Activated T-cell treated with anti-CD3 and anti-CD28 coated beads, Interleukin-2, amount 50 U/mL, for 72 hours (primary cell): Measurements from ENCODE around the gene CCER1. TPM values are rescaled to one million over a fixed set of nuclear protein-coding genes. Genes with fewer than 3 reads are reported as not detected.

ENCODE experiments used
- ATAC-seq, 2 donors: fragments of 150-1000 bp; cut with Tn5 transposase; replicated peaks in 1 of 2; 2 replicates each; pipeline ENCODE4 v1.10.0; 2021; ENCODE audit warnings: moderate library complexity in 2 of 2, mild to moderate bottlenecking in 1 of 2
- DNase-seq, 2 donors: peaks; one replicate each; pipeline ENCODE4 v3.0.0; 2021 to 2022; ENCODE audit warnings: mixed read lengths in 1 of 2
- H3K27ac Mint-ChIP-seq: one replicate; pipeline ENCODE4 v1.8.0; 2022; ENCODE audit warnings: mild to moderate bottlenecking, moderate library complexity, mixed read lengths
- H3K27me3 Mint-ChIP-seq: one replicate; pipeline ENCODE4 v1.8.0; 2022; ENCODE audit warnings: low read depth, mixed read lengths
- H3K36me3 Mint-ChIP-seq, 2 donors: one replicate each; pipeline ENCODE4 v1.8.0; 2022; ENCODE audit warnings: mixed read lengths in 2 of 2, mild to moderate bottlenecking in 1 of 2; ENCODE audit not compliant: insufficient read depth in 2 of 2
- H3K4me1 Mint-ChIP-seq: one replicate; pipeline ENCODE4 v1.8.0; 2022; ENCODE audit warnings: low read depth, mixed read lengths
- H3K4me3 Mint-ChIP-seq, 2 donors: one replicate each; pipeline ENCODE4 v1.8.0; 2022; ENCODE audit warnings: mild to moderate bottlenecking in 2 of 2, mixed read lengths in 2 of 2, moderate library complexity in 2 of 2
- H3K9me3 Mint-ChIP-seq, 2 donors: one replicate each; pipeline ENCODE4 v1.8.0; 2022; ENCODE audit warnings: mixed read lengths in 2 of 2
- total RNA-seq, 2 donors: library from RNA; stranded (reverse); gene quantifications; one replicate each; pipeline ENCODE4 v1.2.3, GENCODE V29; 2022

CCER1 gene
- total RNA-seq, 2 donors from 2014 or later = not detected

GRCh38 chr12:90937651-90938050 lies 17.3 kb downstream of the CCER1 start:
- no peak for ATAC-seq
- DNase-seq = no peak
- Mint-ChIP-seq H3K36me3 (no peaks in the 10 kb centered on the region), H3K4me3 (no peak overlapping the region), H3K27me3 (peaks cover 17% of the 10 kb centered on the region), H3K9me3 (no peaks in the 10 kb centered on the region), H3K4me1 (no peaks in the 10 kb centered on the region), H3K27ac (no peak overlapping the region)

DNA sequence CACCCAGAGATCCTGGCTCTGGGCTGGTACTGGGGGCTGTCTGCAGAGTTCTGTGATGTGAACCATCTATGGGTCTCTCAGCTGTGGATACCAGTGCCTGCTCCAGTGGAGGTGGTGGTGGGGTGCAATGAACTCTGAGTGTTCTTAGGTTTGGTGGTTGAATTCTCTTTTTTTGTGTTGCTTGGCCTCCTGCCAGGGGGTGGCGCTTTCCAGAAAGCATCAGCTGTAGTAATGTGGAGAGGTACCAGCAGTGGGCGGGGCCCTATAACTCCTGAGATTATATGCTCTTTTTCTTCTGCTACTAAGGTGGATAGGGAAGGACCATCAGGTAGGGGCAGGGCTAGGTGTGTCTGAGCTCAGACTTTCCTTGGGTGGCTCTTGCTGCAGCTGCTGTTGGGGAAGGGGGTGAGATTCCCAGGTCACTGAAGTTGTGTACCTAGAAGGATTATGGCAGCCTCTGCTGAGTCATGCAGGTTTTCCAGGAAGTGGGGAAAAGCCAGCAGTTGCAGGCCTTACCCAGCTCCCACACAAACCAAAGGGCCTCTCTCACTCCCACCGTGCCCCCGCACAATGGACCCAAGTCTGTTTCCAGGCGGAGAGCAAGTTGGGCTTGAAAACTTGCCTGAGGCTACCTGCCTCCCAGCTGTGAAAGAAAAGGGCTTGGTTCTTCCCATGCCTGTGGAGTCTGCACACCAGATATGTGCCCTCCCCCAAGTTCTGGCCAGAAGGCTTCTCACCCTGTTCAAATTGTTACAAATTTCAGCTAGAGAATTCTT lies 18.6 kb downstream of the CCER1 start:
- ATAC-seq (no peak), DNase-seq (no peak)
- Mint-ChIP-seq H3K4me3 (no peak overlapping the region), H3K36me3 (no peaks in the 10 kb centered on the region), H3K4me1 (no peaks in the 10 kb centered on the region), H3K27ac (no peak overlapping the region), H3K27me3 (peaks cover 17% of the 10 kb centered on the region), H3K9me3 (no peaks in the 10 kb centered on the region)

GRCh38 chr12:90925562-90925961 lies 29.4 kb downstream of the CCER1 start:
- H3K27ac Mint-ChIP-seq = no peak overlapping the region
- H3K36me3 Mint-ChIP-seq = peaks cover 0 to 4% of the 10 kb centered on the region in 2 donors
- ATAC-seq (no peak), DNase-seq (no peak)
- H3K9me3 Mint-ChIP-seq = peaks cover 2 to 12% of the 10 kb centered on the region in 2 donors
- no peak overlapping the region for H3K4me3 Mint-ChIP-seq
- H3K4me1 Mint-ChIP-seq = no peaks in the 10 kb centered on the region
- H3K27me3 Mint-ChIP-seq = peaks cover 14% of the 10 kb centered on the region

- Mint-ChIP-seq H3K9me3 (peaks cover 0 to 6% of the 10 kb centered on the region in 2 donors), H3K36me3 (peaks cover 0 to 3% of the 10 kb centered on the region in 2 donors), H3K4me3 (no peak overlapping the region), H3K27me3 (peaks cover 14% of the 10 kb centered on the region), H3K27ac (no peak overlapping the region), H3K4me1 (no peaks in the 10 kb centered on the region)
- DNase-seq = no peak
- ATAC-seq = no peak
These were observed 30.6 kb downstream of the CCER1 start for GRCh38 chr12:90924406-90924805.

- Mint-ChIP-seq H3K27ac (no peak overlapping the region), H3K27me3 (peaks cover 14% of the 10 kb centered on the region), H3K4me3 (no peak overlapping the region), H3K36me3 (no peaks in the 10 kb centered on the region), H3K9me3 (peaks cover 0 to 2% of the 10 kb centered on the region in 2 donors), H3K4me1 (no peaks in the 10 kb centered on the region)
- DNase-seq = no peak
- no peak for ATAC-seq
These were observed 32.8 kb downstream of the CCER1 start for GRCh38 chr12:90922145-90922627.

- ATAC-seq (no peak), DNase-seq (no peak)
- no peak overlapping the region for H3K27ac Mint-ChIP-seq
- no peak overlapping the region for H3K4me3 Mint-ChIP-seq
- H3K36me3 Mint-ChIP-seq = no peaks in the 10 kb centered on the region
- no peaks in the 10 kb centered on the region for H3K4me1 Mint-ChIP-seq
- H3K27me3 Mint-ChIP-seq = peaks cover 14% of the 10 kb centered on the region
- H3K9me3 Mint-ChIP-seq = no peaks in the 10 kb centered on the region
These were observed 33.4 kb downstream of the CCER1 start for GRCh38 chr12:90921536-90921935.

DNA sequence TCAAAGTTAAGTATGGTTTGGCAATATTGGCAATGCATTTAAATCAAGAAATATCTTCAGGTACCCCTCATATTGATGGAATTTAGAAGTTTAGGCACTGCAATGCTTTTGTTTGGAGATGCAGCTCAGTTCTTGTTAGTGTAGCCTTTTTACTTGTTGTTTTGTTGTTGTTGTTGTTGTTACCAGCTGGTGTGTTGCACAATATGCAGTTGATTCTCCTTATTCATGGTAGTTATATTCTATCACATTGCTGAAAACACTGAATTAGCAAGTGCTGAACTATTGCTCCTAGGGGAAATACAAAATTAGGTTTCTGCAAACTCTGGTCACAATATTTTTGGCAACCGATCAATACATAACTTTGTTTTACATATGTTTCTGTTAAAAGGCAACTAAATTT lies 34.8 kb downstream of the CCER1 start:
- no peaks in the 10 kb centered on the region for H3K36me3 Mint-ChIP-seq

DNA sequence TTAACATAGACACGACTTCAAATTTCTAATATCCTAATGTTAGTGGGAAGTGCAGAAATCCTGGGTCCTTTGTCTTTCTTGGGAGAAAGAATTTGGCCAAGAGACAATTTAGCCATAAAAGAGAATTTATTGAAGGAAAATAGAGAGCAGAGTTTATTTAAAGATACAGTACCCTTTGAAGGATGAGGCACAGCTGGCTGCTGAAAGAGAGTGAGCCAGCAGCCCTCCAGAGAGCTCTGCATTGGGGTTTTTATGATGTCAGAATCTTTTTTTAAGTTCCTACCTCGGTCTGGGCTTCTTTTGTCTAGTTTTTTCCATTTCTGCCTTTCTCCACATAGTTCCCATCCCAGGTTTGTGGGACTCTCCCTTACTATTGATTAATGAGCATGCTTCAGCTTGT lies 37.5 kb downstream of the CCER1 start:
- Mint-ChIP-seq H3K4me1 (no peaks in the 10 kb centered on the region), H3K27ac (no peak overlapping the region), H3K9me3 (peaks cover 3 to 4% of the 10 kb centered on the region in 2 donors), H3K27me3 (no peaks in the 10 kb centered on the region), H3K36me3 (no peaks in the 10 kb centered on the region), H3K4me3 (no peak overlapping the region)
- DNase-seq (no peak), ATAC-seq (no peak)

More for the DNA sequence above, 34.8 kb downstream of the CCER1 start:
- DNase-seq (no peak), ATAC-seq (no peak)
- no peak overlapping the region for H3K4me3 Mint-ChIP-seq
- H3K9me3 Mint-ChIP-seq = no peaks in the 10 kb centered on the region
- H3K27me3 Mint-ChIP-seq = peaks cover 14% of the 10 kb centered on the region
- no peaks in the 10 kb centered on the region for H3K4me1 Mint-ChIP-seq
- no peak overlapping the region for H3K27ac Mint-ChIP-seq

DNA sequence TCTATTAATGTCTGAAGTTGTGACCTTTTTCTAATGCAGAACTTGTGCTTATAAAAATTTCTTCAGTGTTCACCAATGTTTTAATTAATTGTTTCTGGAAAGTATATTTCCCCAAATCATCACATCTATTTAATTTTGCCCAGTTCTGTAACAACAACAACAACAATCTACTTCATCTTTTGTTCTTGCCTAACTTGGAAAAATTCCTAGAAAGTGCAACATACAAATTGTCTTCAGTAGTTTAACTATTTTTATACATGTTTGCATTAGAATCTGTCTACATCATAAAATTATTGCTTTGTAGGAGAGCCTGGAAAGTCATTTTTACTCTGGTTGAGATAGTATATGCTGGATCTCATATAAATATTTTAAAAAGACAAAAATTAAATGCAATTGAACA lies 38.5 kb downstream of the CCER1 start:
- Mint-ChIP-seq H3K4me3 (no peak overlapping the region), H3K9me3 (peaks cover 3 to 4% of the 10 kb centered on the region in 2 donors), H3K36me3 (no peaks in the 10 kb centered on the region), H3K27me3 (no peaks in the 10 kb centered on the region), H3K4me1 (no peaks in the 10 kb centered on the region), H3K27ac (no peak overlapping the region)
- ATAC-seq (no peak), DNase-seq (no peak)

GRCh38 chr12:90915353-90915752 lies 39.6 kb downstream of the CCER1 start:
- Mint-ChIP-seq H3K36me3 (no peaks in the 10 kb centered on the region), H3K4me3 (no peak overlapping the region), H3K27ac (no peak overlapping the region), H3K4me1 (no peaks in the 10 kb centered on the region), H3K27me3 (no peaks in the 10 kb centered on the region), H3K9me3 (peaks cover 3 to 4% of the 10 kb centered on the region in 2 donors)
- ATAC-seq (no peak), DNase-seq (no peak)

- Mint-ChIP-seq H3K27me3 (peaks cover 3% of the 10 kb centered on the region), H3K9me3 (peaks cover 3 to 4% of the 10 kb centered on the region in 2 donors), H3K27ac (no peak overlapping the region), H3K4me1 (no peaks in the 10 kb centered on the region), H3K4me3 (no peak overlapping the region), H3K36me3 (no peaks in the 10 kb centered on the region)
- no peak for DNase-seq
- no peak for ATAC-seq
These were observed 44.0 kb downstream of the CCER1 start for GRCh38 chr12:90910958-90911357.

- ATAC-seq = no peak
- Mint-ChIP-seq H3K36me3 (no peaks in the 10 kb centered on the region), H3K4me1 (no peaks in the 10 kb centered on the region), H3K9me3 (no peaks in the 10 kb centered on the region), H3K4me3 (no peak overlapping the region), H3K27me3 (peaks cover 7% of the 10 kb centered on the region), H3K27ac (no peak overlapping the region)
- no peak for DNase-seq
These were observed 45.8 kb downstream of the CCER1 start for GRCh38 chr12:90909069-90909770.

DNA sequence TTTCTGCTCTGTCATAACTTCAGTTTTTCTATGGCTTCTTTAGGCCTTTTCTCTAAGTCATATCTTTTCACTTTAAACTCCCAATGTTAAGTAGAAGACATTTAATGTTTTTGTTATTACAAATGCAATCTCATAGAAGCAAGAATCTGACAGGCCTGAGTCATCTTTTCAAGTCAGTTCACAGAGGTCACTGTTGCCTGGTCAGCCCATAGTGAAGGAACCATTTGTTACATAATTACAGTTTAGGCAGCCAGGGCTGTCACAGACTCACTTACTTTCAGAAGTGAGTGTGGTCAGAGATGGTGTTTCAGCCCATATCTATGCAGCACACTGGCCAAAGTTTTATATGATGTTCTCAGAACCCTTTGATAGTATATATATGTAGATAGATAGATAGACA lies 46.5 kb downstream of the CCER1 start:
- DNase-seq (no peak), ATAC-seq (no peak)
- Mint-ChIP-seq H3K36me3 (no peaks in the 10 kb centered on the region), H3K4me3 (no peak overlapping the region), H3K9me3 (no peaks in the 10 kb centered on the region), H3K4me1 (no peaks in the 10 kb centered on the region), H3K27me3 (peaks cover 7% of the 10 kb centered on the region), H3K27ac (no peak overlapping the region)
